CD14-positive monocyte (primary cell): ENCODE results near the gene SH2D1A. TPM values are rescaled to one million over a fixed set of nuclear protein-coding genes. Genes with fewer than 3 reads are reported as not detected.

Experiments used
- DNase-seq, 3 donors: peaks; one replicate each; pipeline ENCODE4 v3.0.0-alpha.2; 2011 to 2022
- H2AFZ ChIP-seq: 2 replicates; pipeline ENCODE4 v1.6.0; 2012; ENCODE audit warnings: mild to moderate bottlenecking, low read depth, low read length, inconsistent platforms; ENCODE audit not compliant: insufficient read depth, poor library complexity, severe bottlenecking
- H3K27ac ChIP-seq, 2 donors: 1 replicate in 1 of 2; 2 replicates in 1 of 2; pipeline ENCODE4 v1.5.1; 2012 to 2013; ENCODE audit warnings: low read length in 2 of 2, control low read depth in 1 of 2, inconsistent platforms in 1 of 2, low read depth in 1 of 2, mild to moderate bottlenecking in 1 of 2
- H3K27me3 ChIP-seq, 2 donors: one replicate each; pipeline versions ENCODE4 v1.6.0 to v1.6.1; 2011 to 2013; ENCODE audit warnings: low read length in 2 of 2; ENCODE audit not compliant: control insufficient read depth in 2 of 2, insufficient read depth in 2 of 2
- H3K36me3 ChIP-seq, 2 donors: replicated peaks in 1 of 2; 1 replicate in 1 of 2; 2 replicates in 1 of 2; pipeline versions ENCODE4 v1.5.1 to v1.6.1; 2012 to 2013; ENCODE audit warnings: low read length in 2 of 2, control low read depth in 1 of 2, inconsistent platforms in 1 of 2, mild to moderate bottlenecking in 1 of 2; ENCODE audit not compliant: insufficient read depth in 2 of 2, control insufficient read depth in 1 of 2
- H3K4me1 ChIP-seq, 2 donors: 1 replicate in 1 of 2; 2 replicates in 1 of 2; pipeline versions ENCODE4 v1.5.1 to v1.6.1; 2012 to 2013; ENCODE audit warnings: low read length in 2 of 2, control low read depth in 1 of 2, inconsistent platforms in 1 of 2, mild to moderate bottlenecking in 1 of 2, moderate library complexity in 1 of 2; ENCODE audit not compliant: insufficient read depth in 2 of 2, control insufficient read depth in 1 of 2
- H3K4me2 ChIP-seq: replicated peaks from 2 replicates; pipeline ENCODE3; 2012; ENCODE audit warnings: low read length, moderate library complexity, mild to moderate bottlenecking; ENCODE audit not compliant: poor library complexity, severe bottlenecking; ENCODE audit errors: extremely low read depth
- H3K4me3 ChIP-seq, 3 experiments: fragments of 200-600 bp in 1 of 3; sonication (generic) in 1 of 3; replicated peaks in 1 of 3; 1 replicate in 2 of 3; 2 replicates in 1 of 3; pipeline ENCODE4 v1.5.1; 2011 to 2013; ENCODE audit warnings: low read length in 3 of 3, mild to moderate bottlenecking in 3 of 3, control low read depth in 2 of 3, low read depth in 2 of 3, inconsistent platforms in 1 of 3, moderate library complexity in 1 of 3
- H3K79me2 ChIP-seq: 2 replicates; pipeline ENCODE4 v1.6.0; 2012; ENCODE audit warnings: mild to moderate bottlenecking, control low read depth, inconsistent platforms, low read length, moderate library complexity; ENCODE audit not compliant: insufficient read depth
- H3K9ac ChIP-seq: 2 replicates; pipeline ENCODE4 v1.6.0; 2017; ENCODE audit warnings: low read length, mild to moderate bottlenecking; ENCODE audit not compliant: insufficient read depth, poor library complexity, severe bottlenecking
- H3K9me3 ChIP-seq, 2 donors: replicated peaks in 1 of 2; 1 replicate in 1 of 2; 2 replicates in 1 of 2; pipeline versions ENCODE4 v1.5.1 to v1.6.1; 2012 to 2013; ENCODE audit warnings: low read length in 2 of 2, control low read depth in 1 of 2; ENCODE audit not compliant: control insufficient read depth in 1 of 2, insufficient read depth in 1 of 2
- H4K20me1 ChIP-seq: 2 replicates; pipeline ENCODE4 v1.6.0; 2012; ENCODE audit warnings: mild to moderate bottlenecking, low read length, control low read depth, moderate library complexity; ENCODE audit not compliant: insufficient read depth
- H3K27ac Mint-ChIP-seq, 7 donors: one replicate each; pipeline ENCODE4 v1.8.0; 2020; ENCODE audit warnings: mild to moderate bottlenecking in 7 of 7, mixed read lengths in 7 of 7, moderate library complexity in 6 of 7, inconsistent platforms in 2 of 7
- H3K27me3 Mint-ChIP-seq, 3 donors: one replicate each; pipeline ENCODE4 v1.8.0; 2021 to 2022; ENCODE audit warnings: low read depth in 3 of 3, mild to moderate bottlenecking in 3 of 3, mixed read lengths in 3 of 3, moderate library complexity in 3 of 3, inconsistent platforms in 1 of 3
- H3K36me3 Mint-ChIP-seq, 2 donors: one replicate each; pipeline ENCODE4 v1.8.0; 2020; ENCODE audit warnings: mixed read lengths in 2 of 2, inconsistent platforms in 1 of 2, mild to moderate bottlenecking in 1 of 2
- H3K4me1 Mint-ChIP-seq: one replicate; pipeline ENCODE4 v1.8.0; 2020; ENCODE audit warnings: mild to moderate bottlenecking, mixed read lengths
- H3K4me3 Mint-ChIP-seq, 2 donors: one replicate each; pipeline ENCODE4 v1.8.0; 2020; ENCODE audit warnings: mild to moderate bottlenecking in 2 of 2, mixed read lengths in 2 of 2, moderate library complexity in 1 of 2
- H3K9me3 Mint-ChIP-seq, 7 donors: one replicate each; pipeline ENCODE4 v1.8.0; 2020 to 2022; ENCODE audit warnings: mixed read lengths in 7 of 7, mild to moderate bottlenecking in 6 of 7, moderate library complexity in 6 of 7, inconsistent platforms in 2 of 7
- CTCF ChIP-seq: fragments of 200-600 bp; IDR thresholded peaks from one replicate; pipeline ENCODE4 v1.8.0; 2022; ENCODE audit warnings: antibody characterized with exemption, mild to moderate bottlenecking
- WGBS: methylation state at CpG from one replicate; pipeline ENCODE4 v1.1.5; 2013; ENCODE audit warnings: missing lambda C conversion rate; ENCODE audit not compliant: insufficient coverage; 5-methylcytosine and 5-hydroxymethylcytosine counted together
- intact Hi-C, 2 donors: fragments of 100-400 bp; cut with micrococcal nuclease; formaldehyde crosslinking; loops; one replicate each; pipeline versions ENCODE4 v1.15.0 to v1.15.1; 2023
- polyA plus RNA-seq, 3 donors: library from polyadenylated mRNA; depleted of rRNA in 1 of 3; unstranded in 2 of 3; stranded (reverse) in 1 of 3; fragments of 300-500 nt in 2 of 3; fragments of >200 nt in 1 of 3; fragmentation: Illumina TruSeq in 2 of 3; gene quantifications; 1 replicate in 2 of 3; 2 replicates in 1 of 3; pipeline ENCODE4 v1.2.3, GENCODE V29; 2012 to 2021

The SH2D1A gene
- polyA plus RNA-seq, 3 donors, result 0.24 TPM; not detected in 2

- H3K27me3 ChIP-seq, result no peaks in the 10 kb centered on the region
- Mint-ChIP-seq H3K27me3 (peaks cover 0 to 2% (median 1%) of the 10 kb centered on the region in 3 donors), H3K4me3 (no peak overlapping the region), H3K27ac (no peak overlapping the region), H3K9me3 (no peaks in the 10 kb centered on the region), H3K4me1 (no peaks in the 10 kb centered on the region), H3K36me3 (no peaks in the 10 kb centered on the region)
- no peak overlapping the region for H3K9ac ChIP-seq
- no peak overlapping the region for H3K4me3 ChIP-seq
- intact Hi-C loops, result no loop called here
- H2AFZ ChIP-seq, result no peak overlapping the region
- DNase-seq, result no peak
- H3K4me1 ChIP-seq, result no peaks in the 10 kb centered on the region
- H3K27ac ChIP-seq, result no peak overlapping the region
- no peak overlapping the region for H3K4me2 ChIP-seq
- WGBS, result no CpG with 5 or more reads among the region's 1 CpG
- no peaks in the 10 kb centered on the region for H3K36me3 ChIP-seq
- no peaks in the 10 kb centered on the region for H3K9me3 ChIP-seq
- H4K20me1 ChIP-seq, result no peaks in the 10 kb centered on the region
- H3K79me2 ChIP-seq, result no peaks in the 10 kb centered on the region
- TF ChIP-seq CTCF, result no peak
These were observed 27.0 kb downstream of the SH2D1A start for GRCh38 chrX:124373348-124373747.

GRCh38 chrX:124378643-124379042 is 32.3 kb downstream of the SH2D1A start:
- DNase-seq, result no peak
- H3K4me1 Mint-ChIP-seq, result peaks cover 3% of the 10 kb centered on the region
- Histone ChIP-seq H3K4me2 (no peak overlapping the region), H4K20me1 (no peaks in the 10 kb centered on the region), H3K4me1 (no peaks in the 10 kb centered on the region), H2AFZ (peak overlapping the region; percentile 39), H3K36me3 (no peaks in the 10 kb centered on the region), H3K27ac (no peak overlapping the region), H3K27me3 (no peaks in the 10 kb centered on the region), H3K9me3 (no peaks in the 10 kb centered on the region), H3K9ac (no peak overlapping the region), H3K79me2 (no peaks in the 10 kb centered on the region), H3K4me3 (no peak overlapping the region)
- WGBS, result no CpG with 5 or more reads among the region's 4 CpGs
- no peaks in the 10 kb centered on the region for H3K36me3 Mint-ChIP-seq
- H3K27me3 Mint-ChIP-seq, result no peaks in the 10 kb centered on the region
- intact Hi-C loops, result no loop called here
- no peaks in the 10 kb centered on the region for H3K9me3 Mint-ChIP-seq
- TF ChIP-seq CTCF, result no peak
- no peak overlapping the region for H3K4me3 Mint-ChIP-seq
- H3K27ac Mint-ChIP-seq, result no peak overlapping the region
